HG03469 (cell line): ENCODE results near the gene MED17.
"Not testable (repeated sequence)": the region's sequence is repeated elsewhere in the genome, so short reads cannot be mapped to it uniquely, and the experiment has no call there.

ENCODE experiments used
- ATAC-seq: cut with Tn5 transposase; IDR thresholded peaks from one replicate; pipeline ENCODE4 v1.9.1; 2021; ENCODE audit warnings: mild to moderate bottlenecking, moderate library complexity, moderate number of reproducible peaks; ENCODE audit not compliant: unreplicated experiment

The MED17 gene

GRCh38 chr11:93757924-93758865 lies 25.9 kb upstream of the MED17 start:
- no peak for ATAC-seq

GRCh38 chr11:93759123-93759522 lies 25.0 kb upstream of the MED17 start:
- ATAC-seq = not testable (repeated sequence)

GRCh38 chr11:93761910-93762309 lies 22.2 kb upstream of the MED17 start:
- ATAC-seq = no peak

- ATAC-seq = no peak
Measured at GRCh38 chr11:93765551-93765950, 18.5 kb upstream of the MED17 start.

GRCh38 chr11:93766504-93766903 lies 17.6 kb upstream of the MED17 start:
- no peak for ATAC-seq

- ATAC-seq = no peak
Measured at GRCh38 chr11:93767018-93767417, 17.1 kb upstream of the MED17 start.

GRCh38 chr11:93770160-93770559 lies 13.9 kb upstream of the MED17 start:
- ATAC-seq = no peak

GRCh38 chr11:93772123-93772522 lies 12.0 kb upstream of the MED17 start:
- ATAC-seq = no peak

- ATAC-seq = no peak
Measured at GRCh38 chr11:93773045-93773477, 11.0 kb upstream of the MED17 start.

- ATAC-seq = no peak
Measured at GRCh38 chr11:93773601-93774200, 10.4 kb upstream of the MED17 start.

GRCh38 chr11:93774560-93774959 lies 9.5 kb upstream of the MED17 start:
- not testable (repeated sequence) for ATAC-seq

- ATAC-seq = no peak
Measured at GRCh38 chr11:93775289-93775688, 8.8 kb upstream of the MED17 start.

- no peak for ATAC-seq
Measured at GRCh38 chr11:93783362-93783761, 720 bp upstream of the MED17 start.

- peak; percentile 23 for ATAC-seq
Measured at GRCh38 chr11:93783765-93784144, 327 bp upstream of the MED17 start.

GRCh38 chr11:93784935-93785360 lies 866 bp downstream of the MED17 start:
- peak; percentile 23 for ATAC-seq

- ATAC-seq = no peak
Measured at GRCh38 chr11:93791493-93791892, 7.4 kb downstream of the MED17 start.

GRCh38 chr11:93796441-93797231 lies 12.6 kb downstream of the MED17 start:
- ATAC-seq = no peak

- no peak for ATAC-seq
Measured at GRCh38 chr11:93801366-93801765, 17.3 kb downstream of the MED17 start.

GRCh38 chr11:93804879-93805278 lies 20.8 kb downstream of the MED17 start:
- no peak for ATAC-seq

- ATAC-seq = no peak
Measured at GRCh38 chr11:93807980-93808379, 23.9 kb downstream of the MED17 start.

- ATAC-seq = no peak
Measured at GRCh38 chr11:93813974-93814373, 29.9 kb downstream of the MED17 start.
